VCaP (cell line): ENCODE data around the gene NEGR1.

Experiments
- H3K27ac ChIP-seq: fragments of 450-650 bp; 2 replicates; pipeline ENCODE4 v1.5.1; 2017
- CTCF ChIP-seq: fragments of 450-650 bp; conservative IDR thresholded peaks from 2 replicates; pipeline ENCODE4 v1.5.1; 2017; ENCODE audit warnings: mild to moderate bottlenecking, moderate library complexity

The NEGR1 gene

GRCh38 chr1:71461416-71461815 is 820.9 kb downstream of the NEGR1 start:
- TF ChIP-seq CTCF, result no peak
- peak overlapping the region; percentile 20; the same call in 1 of the 2 replicates for H3K27ac ChIP-seq

- H3K27ac ChIP-seq, result no peak overlapping the region
- no peak for TF ChIP-seq CTCF
Measured at GRCh38 chr1:71448444-71448843, 833.9 kb downstream of the NEGR1 start.

GRCh38 chr1:71438626-71439025 is 843.7 kb downstream of the NEGR1 start:
- no peak overlapping the region for H3K27ac ChIP-seq
- TF ChIP-seq CTCF, result no peak

GRCh38 chr1:71435951-71436350 is 846.4 kb downstream of the NEGR1 start:
- no peak overlapping the region for H3K27ac ChIP-seq
- TF ChIP-seq CTCF, result no peak

- no peak overlapping the region for H3K27ac ChIP-seq
- no peak for TF ChIP-seq CTCF
Measured at GRCh38 chr1:71434240-71434639, 848.1 kb downstream of the NEGR1 start.

- no peak for TF ChIP-seq CTCF
- H3K27ac ChIP-seq, result no peak overlapping the region
Measured at GRCh38 chr1:71428029-71428428, 854.3 kb downstream of the NEGR1 start.

GRCh38 chr1:71427066-71427465 is 855.3 kb downstream of the NEGR1 start:
- TF ChIP-seq CTCF, result no peak
- no peak overlapping the region for H3K27ac ChIP-seq

- no peak overlapping the region for H3K27ac ChIP-seq
- no peak for TF ChIP-seq CTCF
Measured at GRCh38 chr1:71424536-71424935, 857.8 kb downstream of the NEGR1 start.
